ENCODE measurements around the gene KDM5B.

DNA sequence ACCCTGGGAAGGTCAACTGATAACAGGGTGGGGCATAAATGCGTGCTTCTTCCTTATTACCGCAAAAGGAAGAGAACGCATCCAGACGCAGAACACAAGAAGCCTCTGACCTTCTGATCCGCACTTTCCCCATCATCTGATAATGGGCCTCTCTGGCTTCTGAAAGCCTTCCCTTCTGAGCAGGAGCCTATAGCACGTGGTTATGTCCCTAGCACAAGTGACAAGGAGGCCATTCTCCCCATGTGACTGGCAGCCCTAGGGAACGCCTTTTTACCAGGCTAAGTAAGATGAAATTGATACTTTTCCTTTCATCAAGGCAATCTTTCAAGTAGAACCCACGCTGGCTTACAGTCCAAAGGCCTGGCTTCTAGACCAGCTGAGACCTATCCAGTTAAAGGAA lies 46.6 kb upstream of the KDM5B start:
- no peak for TF ChIP-seq RARB (CRISPR knock-in tag; IDR thresholded peaks at IDR 0.05)
- TF ChIP-seq ISL1 (CRISPR knock-in tag; IDR thresholded peaks at IDR 0.05): no peak
- TF ChIP-seq TOX (CRISPR knock-in tag; IDR thresholded peaks at IDR 0.05; ENCODE audit: borderline replicate concordance): no peak
- TF ChIP-seq PATZ1 (CRISPR knock-in tag; IDR thresholded peaks at IDR 0.05; ENCODE audit: borderline replicate concordance): no peak
- no peak for TF ChIP-seq ZNF565 (CRISPR knock-in tag; conservative IDR thresholded peaks at IDR 0.05; ENCODE audit: low read depth)
- TF ChIP-seq, protein P1, sequence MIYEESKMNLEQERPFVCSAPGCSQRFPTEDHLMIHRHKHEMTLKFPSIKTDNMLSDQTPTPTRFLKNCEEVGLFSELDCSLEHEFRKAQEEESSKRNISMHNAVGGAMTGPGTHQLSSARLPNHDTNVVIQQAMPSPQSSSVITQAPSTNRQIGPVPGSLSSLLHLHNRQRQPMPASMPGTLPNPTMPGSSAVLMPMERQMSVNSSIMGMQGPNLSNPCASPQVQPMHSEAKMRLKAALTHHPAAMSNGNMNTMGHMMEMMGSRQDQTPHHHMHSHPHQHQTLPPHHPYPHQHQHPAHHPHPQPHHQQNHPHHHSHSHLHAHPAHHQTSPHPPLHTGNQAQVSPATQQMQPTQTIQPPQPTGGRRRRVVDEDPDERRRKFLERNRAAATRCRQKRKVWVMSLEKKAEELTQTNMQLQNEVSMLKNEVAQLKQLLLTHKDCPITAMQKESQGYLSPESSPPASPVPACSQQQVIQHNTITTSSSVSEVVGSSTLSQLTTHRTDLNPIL (CRISPR knock-in tag; IDR thresholded peaks at IDR 0.05; ENCODE audit: low read depth): no peak

All from SK-N-SH treated with all-trans-retinoic acid at 6 μM for 48 hours (cell line).